Astrocyte (in vitro differentiated cells and primary cell): ENCODE measurements around the gene KY.

Experiments used
- CTCF ChIP-seq: IDR thresholded peaks from 2 replicates; pipeline ENCODE4 v1.5.1; 2011; ENCODE audit warnings: low read depth, mild to moderate bottlenecking, inconsistent platforms, low read length, moderate library complexity; ENCODE audit not compliant: insufficient read depth
- EZH2 ChIP-seq: IDR thresholded peaks from 2 replicates; pipeline ENCODE4 v1.6.1; 2012; ENCODE audit warnings: mild to moderate bottlenecking, low read length, inconsistent platforms; ENCODE audit not compliant: insufficient read depth

GRCh38 chr3:134644731-134645514 is 5.9 kb downstream of the KY start:
- TF ChIP-seq CTCF (no peak), EZH2 (no peak)
